ENCODE data around the gene PDE4C.

The PDE4C gene

GRCh38 chr19:18269070-18269723 lies 43.0 kb upstream of the PDE4C start:
- ChIA-PET POLR2A (interaction anchor here (1.4 to 1.6 kb wide), 2 partner anchors 10 to 12 kb away, joined by 6 to 10 read pairs; partner anchors contain the start of gene JUND), CTCF (interaction anchor here (0.6 to 2.2 kb wide), 4 partner anchors 10 to 61 kb away, joined by 4 to 11 read pairs (median 6); no protein-coding TSS in a partner anchor)
- TF ChIP-seq FOXK2 (IDR thresholded peaks at IDR 0.05) (no peak), FOXM1 (IDR thresholded peaks at IDR 0.05; ENCODE audit: borderline replicate concordance) (no peak), BHLHE40 (IDR thresholded peaks at IDR 0.05; ENCODE audit: borderline replicate concordance) (no peak), NFRKB (IDR thresholded peaks at IDR 0.05) (no peak)
- no peak for DNase-seq (ENCODE audit: extremely low spot score)

- POLR2A ChIA-PET: no interaction called here
- CTCF ChIA-PET: no interaction called here
- TF ChIP-seq LEF1 (IDR thresholded peaks at IDR 0.05; ENCODE audit: borderline replicate concordance) (no peak), ARNT (IDR thresholded peaks at IDR 0.05) (no peak), CTBP1 (IDR thresholded peaks at IDR 0.05; ENCODE audit: borderline replicate concordance) (no peak), PKNOX1 (IDR thresholded peaks at IDR 0.05) (no peak), FOXK2 (IDR thresholded peaks at IDR 0.05) (no peak), ZNF384 (IDR thresholded peaks at IDR 0.05) (no peak), HDGF (IDR thresholded peaks at IDR 0.05; ENCODE audit: borderline replicate concordance) (no peak)
- no peak for DNase-seq (ENCODE audit: extremely low spot score)
Measured at GRCh38 chr19:18266771-18267686, 40.8 kb upstream of the PDE4C start.

GRCh38 chr19:18265582-18265981 lies 39.3 kb upstream of the PDE4C start:
- POLR2A ChIA-PET: no interaction called here
- no peak for DNase-seq (ENCODE audit: extremely low spot score)
- TF ChIP-seq FOXM1 (IDR thresholded peaks at IDR 0.05; ENCODE audit: borderline replicate concordance): no peak
- no peak for TF ChIP-seq SUZ12 (IDR thresholded peaks at IDR 0.05)
- CTCF ChIA-PET: interaction anchor here (1.5 kb wide), 1 partner anchor 13 kb away, joined by 3 read pairs; no protein-coding TSS in a partner anchor

- POLR2A ChIA-PET: interaction anchor here (1.3 kb wide), 1 partner anchor 17 kb away, joined by 4 read pairs; the partner anchor contains the start of gene JUND
- CTCF ChIA-PET: interaction anchor here (1.5 kb wide), 1 partner anchor 13 kb away, joined by 3 read pairs; no protein-coding TSS in a partner anchor
- TF ChIP-seq CTBP1 (IDR thresholded peaks at IDR 0.05; ENCODE audit: borderline replicate concordance) (no peak), ZNF384 (IDR thresholded peaks at IDR 0.05) (no peak), SUZ12 (IDR thresholded peaks at IDR 0.05) (no peak), FOXK2 (IDR thresholded peaks at IDR 0.05) (no peak), ELF4 (IDR thresholded peaks at IDR 0.05) (no peak), FOXA1 (IDR thresholded peaks at IDR 0.05) (no peak)
- DNase-seq (ENCODE audit: extremely low spot score): no peak
Measured at GRCh38 chr19:18264971-18265540, 38.8 kb upstream of the PDE4C start.

GRCh38 chr19:18264137-18264854 lies 38.1 kb upstream of the PDE4C start:
- TF ChIP-seq NFRKB (IDR thresholded peaks at IDR 0.05) (no peak), ARNT (IDR thresholded peaks at IDR 0.05) (no peak), PKNOX1 (IDR thresholded peaks at IDR 0.05) (no peak), TARDBP (IDR thresholded peaks at IDR 0.05) (no peak), BHLHE40 (IDR thresholded peaks at IDR 0.05; ENCODE audit: borderline replicate concordance) (no peak), HDGF (IDR thresholded peaks at IDR 0.05; ENCODE audit: borderline replicate concordance) (no peak), LEF1 (IDR thresholded peaks at IDR 0.05; ENCODE audit: borderline replicate concordance) (no peak), FOXK2 (IDR thresholded peaks at IDR 0.05) (no peak), L3MBTL2 (conservative IDR thresholded peaks at IDR 0.05) (no peak), CTBP1 (IDR thresholded peaks at IDR 0.05; ENCODE audit: borderline replicate concordance) (no peak), FOXA1 (IDR thresholded peaks at IDR 0.05) (no peak), ZNF384 (IDR thresholded peaks at IDR 0.05) (no peak), SUZ12 (IDR thresholded peaks at IDR 0.05) (no peak), ELF4 (IDR thresholded peaks at IDR 0.05) (no peak), SP1 (IDR thresholded peaks at IDR 0.05) (no peak), FOXM1 (IDR thresholded peaks at IDR 0.05; ENCODE audit: borderline replicate concordance) (no peak)
- DNase-seq (ENCODE audit: extremely low spot score): no peak
- CTCF ChIA-PET: interaction anchor here (0.8 to 1.5 kb wide), 2 partner anchors 12 to 15 kb away, joined by 3 read pairs; no protein-coding TSS in a partner anchor
- POLR2A ChIA-PET: interaction anchor here (1.3 kb wide), 1 partner anchor 17 kb away, joined by 4 read pairs; the partner anchor contains the start of gene JUND

All from HEK293T (cell line).